HG03064 (cell line): Measurements from ENCODE around the gene CSNK1G2.

Source experiments
- ATAC-seq: cut with Tn5 transposase; IDR thresholded peaks from one replicate; pipeline ENCODE4 v1.9.1; 2021; ENCODE audit warnings: low read depth; ENCODE audit not compliant: unreplicated experiment

The CSNK1G2 gene

DNA sequence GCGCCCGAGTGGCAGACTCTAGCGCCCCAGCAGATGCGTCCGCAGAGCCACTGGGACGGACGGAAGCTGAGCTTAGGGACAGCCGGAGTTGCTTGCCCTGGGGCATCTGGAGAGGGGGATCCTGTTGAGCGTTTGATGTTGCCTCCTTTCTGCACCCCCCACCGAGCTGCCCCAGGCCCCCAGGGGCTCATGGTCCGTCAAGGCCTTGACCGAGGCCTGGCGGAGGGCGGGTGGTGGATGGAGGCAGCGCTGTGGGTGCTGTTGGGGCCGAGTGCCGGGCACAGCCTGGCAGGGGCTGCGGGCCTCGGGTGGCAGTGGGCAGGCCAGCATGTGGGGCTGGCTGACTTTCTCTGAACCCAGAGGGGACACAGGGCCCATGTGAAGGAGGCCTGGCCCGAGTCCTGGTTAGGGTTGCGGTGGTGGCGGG lies 2.7 kb downstream of the CSNK1G2 start:
- ATAC-seq, result no peak

DNA sequence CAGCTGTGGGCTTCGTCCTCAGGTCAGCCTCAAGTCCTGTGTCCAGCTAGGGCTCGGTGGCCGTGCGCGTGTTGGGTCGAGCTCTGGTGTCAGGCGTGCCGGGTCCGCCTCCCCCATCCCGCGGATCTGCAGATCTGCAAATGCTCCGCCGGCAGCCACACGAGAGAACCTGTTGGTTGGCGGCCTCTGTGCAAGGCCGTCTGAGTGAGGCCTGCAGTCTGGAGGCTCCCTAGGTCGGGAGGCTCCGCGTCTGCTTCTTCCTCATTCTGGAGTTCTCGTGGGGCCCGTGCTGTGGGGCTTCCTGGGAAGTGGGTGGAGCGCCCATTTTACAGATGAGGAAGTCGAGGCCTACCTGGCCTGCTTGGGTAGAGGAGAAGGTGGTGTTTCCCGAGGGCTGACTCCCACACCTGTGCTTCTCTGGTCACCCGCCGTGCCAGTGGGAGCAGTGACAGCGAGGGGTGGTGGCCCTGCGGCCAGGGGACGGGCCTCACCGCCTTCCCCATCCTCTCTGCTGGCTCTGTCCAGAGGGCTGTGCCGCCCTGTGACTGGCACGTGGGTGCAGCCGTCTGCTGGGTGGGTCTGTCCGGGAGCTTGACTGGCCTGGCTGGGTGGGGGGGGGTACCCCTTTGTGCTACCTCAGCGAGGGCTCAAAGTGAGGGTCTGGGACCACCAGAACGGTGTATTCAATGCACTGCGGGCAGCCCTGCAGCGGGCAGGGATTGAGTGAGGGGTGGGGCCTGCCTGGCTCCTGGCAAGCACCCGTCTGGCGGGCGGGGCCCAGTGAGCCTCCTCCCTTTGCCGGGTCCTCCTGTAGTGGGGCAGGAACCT lies 3.3 kb downstream of the CSNK1G2 start:
- ATAC-seq, result no peak

DNA sequence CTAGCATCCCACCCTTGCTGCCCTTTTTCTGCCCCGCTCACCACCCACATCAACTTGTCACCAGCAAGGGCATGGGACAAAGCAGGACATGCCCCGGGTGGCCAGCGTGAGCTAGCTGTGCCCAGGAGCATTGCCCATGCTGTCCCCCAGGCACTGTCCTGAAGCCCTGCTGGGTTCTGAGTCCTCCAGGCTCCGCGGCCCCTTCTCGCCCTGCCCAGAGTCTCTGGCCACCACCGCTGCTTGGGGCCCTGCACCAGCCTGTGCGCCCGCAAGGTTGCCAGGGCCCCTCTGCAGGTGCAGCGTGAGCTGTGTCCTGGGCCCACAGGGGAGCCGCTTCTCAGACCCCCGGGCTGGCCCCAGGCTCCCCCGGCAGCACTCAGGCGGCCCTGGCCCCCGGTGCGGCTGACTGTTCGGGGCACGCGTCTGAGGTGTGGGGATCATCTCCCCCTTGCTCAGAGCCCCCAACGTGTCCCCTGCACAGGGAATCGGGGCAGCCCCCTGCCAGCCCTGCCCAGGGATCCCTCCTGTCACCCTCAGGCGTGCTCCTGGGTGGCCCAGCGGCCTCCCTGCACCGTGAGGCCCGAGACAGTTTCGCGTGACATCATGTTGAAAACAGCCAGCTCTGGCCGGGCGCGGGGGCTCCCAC lies 4.1 kb downstream of the CSNK1G2 start:
- ATAC-seq, result no peak

DNA sequence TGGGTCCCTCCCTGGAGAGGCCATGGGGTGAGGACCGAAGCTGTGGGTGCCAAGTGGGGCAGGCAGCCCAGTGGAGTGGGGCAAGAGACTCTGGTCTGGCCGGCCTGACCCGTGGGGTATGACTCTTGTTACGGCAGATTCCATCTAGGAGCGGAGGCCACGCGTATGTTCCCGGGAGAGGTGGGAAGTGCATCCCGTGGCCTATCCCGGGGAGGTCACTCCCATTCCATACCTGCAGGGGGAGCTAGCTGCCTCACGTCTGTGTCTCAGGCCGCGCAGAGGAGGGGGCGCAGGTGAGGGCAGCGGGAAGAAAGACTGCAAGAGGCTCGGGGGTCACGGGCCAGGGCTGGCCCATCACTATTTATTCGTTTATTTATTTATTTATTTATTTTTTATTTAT lies 4.9 kb downstream of the CSNK1G2 start:
- ATAC-seq, result no peak

DNA sequence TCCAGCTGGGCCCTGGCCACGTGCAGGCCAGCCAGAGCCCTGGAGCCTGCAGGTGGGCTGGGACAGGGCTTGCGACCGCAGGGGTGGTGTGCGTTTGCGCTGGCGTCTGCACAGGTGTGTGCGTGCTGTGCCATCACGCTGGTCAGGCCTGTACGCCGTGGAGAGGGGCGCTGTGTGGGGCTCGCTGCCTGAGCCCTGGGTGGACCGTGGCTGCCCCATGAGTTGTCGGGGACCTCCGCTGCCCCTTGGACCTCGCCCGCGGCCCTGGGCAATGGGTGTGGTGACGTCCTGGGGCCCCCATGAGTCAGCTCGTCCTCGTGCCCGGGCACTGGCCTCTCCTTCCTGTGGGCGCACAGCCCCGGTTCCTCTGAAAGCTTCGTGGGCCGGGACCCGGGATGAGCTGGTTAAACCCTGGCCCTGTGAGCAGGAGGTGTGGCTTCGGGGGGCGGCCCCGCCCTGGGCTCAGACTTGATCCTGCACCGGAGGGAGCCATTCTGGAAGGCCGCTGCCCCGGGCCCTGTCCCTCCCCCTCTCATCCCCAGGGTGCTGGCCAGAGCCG lies 6.8 kb downstream of the CSNK1G2 start:
- ATAC-seq, result no peak

DNA sequence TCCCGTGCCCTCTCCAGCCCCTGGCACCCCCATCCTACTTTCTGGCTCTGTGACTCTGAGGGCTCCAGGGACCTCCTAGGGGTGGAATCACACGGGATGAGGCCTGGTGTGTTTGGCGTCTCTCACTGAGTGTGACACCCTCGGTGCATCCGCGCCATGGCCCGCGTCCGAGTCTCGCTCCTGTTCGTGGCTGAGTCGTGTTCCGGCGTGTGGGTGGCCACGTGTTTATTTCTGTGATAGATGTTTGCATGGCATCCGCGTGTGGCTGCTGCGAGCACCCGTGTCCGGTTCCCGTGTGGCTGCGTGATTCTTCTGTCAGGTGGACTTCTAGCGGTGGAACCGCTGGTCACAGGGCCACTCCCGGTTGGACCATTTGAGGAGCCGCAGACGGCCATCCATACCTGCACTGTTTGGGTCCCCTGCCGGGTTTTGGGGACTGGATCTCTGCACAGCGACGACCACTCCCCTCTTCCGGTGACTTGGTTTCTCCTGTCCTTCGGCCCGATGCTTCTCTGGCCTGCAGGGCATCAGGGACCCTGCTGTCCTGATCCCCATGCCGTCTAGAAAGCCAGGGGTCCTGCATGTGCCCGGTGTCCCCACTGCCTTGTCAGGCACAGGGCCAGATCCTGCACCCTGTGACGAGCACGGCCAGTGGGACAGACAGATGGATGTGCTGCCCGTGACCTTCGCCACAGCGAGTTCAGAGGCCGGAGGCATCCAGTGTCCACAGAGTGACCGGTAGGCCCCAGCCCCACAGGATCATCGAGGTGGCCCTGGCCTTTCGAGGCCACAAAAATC lies 8.5 kb downstream of the CSNK1G2 start:
- no peak for ATAC-seq

DNA sequence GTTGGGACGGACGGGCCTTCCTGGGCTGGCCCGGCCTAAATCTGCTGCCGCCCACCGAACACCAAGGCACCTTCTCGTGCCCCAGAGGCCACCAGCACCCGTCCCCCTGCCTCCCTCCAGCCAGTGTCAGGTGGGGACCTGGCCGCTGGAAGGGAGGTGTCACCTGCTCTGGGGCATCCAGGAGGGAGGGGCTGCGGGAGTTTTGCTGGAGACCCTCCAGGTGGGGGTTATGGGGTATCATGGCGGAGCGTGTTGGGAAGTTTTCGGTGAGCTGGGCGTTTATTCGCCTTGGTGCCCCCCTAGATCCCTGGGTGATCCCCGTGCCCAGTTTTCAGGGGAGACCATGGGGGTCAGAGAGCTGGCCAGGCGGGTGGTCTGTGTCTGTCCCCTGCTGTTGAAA lies 9.7 kb downstream of the CSNK1G2 start:
- no peak for ATAC-seq

DNA sequence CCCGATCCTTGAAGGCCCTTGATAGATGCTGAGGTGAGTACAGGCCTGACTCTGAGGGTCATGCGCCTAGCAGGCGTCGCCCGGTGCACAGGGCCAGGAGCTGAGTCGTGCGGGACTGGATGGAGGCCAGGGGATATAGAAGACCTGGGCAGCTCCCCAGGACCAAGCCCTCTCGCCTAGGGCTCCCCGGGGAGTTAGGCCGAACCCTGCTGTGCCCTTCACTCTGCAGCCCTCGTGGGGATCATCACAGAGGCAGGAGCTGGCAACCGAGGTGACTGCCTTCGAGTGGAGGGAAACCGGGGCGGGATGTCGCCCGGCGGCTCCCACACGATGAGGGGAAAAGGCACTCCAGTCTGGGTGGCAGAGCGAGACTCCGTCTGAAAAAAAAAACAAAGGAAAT lies 11.7 kb downstream of the CSNK1G2 start:
- ATAC-seq, result no peak

DNA sequence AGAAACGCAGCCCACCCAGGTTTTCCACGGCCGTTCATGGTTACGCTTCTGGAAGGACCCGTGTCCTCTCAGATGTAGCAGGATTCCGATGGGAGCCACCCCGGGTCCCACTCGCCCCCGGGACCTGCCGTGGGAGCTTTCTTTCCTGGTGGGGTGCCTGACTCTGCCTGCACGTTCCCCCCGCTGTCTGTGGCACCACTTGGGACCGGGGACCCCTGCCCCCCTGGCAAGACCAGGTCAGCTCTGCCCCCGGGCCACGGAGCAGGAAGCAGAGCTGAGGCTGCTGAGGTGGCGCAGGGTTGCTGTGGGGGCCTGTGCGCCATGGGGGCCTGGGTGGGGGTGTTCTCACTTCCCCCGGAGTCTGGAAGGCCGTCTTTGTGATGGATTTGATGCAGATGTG lies 12.1 kb downstream of the CSNK1G2 start:
- no peak for ATAC-seq

DNA sequence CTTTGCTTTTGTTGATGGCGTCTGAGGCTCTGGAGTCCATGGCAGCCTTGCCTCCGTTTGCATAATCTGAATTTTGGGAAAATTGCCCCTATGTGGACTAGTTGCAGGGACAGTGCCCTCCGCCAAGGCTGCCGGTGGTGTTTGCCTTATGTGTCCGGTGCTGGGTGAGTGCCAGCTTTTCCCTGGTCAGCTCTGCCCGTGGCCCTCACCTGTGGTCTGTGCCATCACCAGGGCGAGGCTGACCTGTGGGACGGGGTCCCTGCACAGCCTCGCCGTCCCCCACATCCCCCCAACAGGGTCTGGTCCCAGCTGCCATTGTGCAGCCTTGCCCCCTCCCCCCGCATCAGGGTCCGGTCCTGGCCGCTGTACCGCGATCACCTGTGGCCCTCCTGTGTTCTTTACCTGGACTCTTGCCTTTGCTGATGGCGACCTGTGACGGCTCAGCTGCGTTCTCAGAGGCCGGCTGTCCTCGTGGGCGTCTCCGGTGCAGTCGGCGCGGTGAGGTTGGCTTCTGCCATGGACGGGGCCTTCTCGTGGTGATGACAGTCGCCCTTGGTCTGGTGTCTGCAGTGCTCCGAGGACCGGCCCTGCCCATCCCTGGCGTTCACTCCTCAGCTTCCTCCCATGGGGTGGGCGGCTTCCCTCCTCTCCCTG lies 12.6 kb downstream of the CSNK1G2 start:
- no peak for ATAC-seq

DNA sequence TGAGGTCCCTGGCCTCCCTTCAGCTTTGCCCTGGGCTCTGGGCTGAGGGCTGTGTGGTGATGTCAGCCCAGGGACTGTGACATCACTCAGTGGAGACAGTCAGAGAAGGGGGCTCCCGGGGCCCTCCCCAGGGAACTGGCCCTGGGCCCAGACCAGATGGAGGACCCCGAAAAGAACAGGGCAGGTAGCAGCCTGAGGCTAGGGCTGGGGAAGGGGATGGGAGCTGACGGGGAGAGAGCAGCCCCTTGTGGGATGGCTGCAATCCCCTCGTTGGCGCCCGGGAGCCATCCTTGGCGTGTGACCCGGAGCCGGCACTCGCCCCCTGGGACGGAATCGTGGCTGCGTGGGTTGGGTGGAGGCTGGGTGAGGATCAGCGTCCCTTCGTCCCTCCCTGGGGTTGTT lies 13.6 kb downstream of the CSNK1G2 start:
- ATAC-seq, result no peak

DNA sequence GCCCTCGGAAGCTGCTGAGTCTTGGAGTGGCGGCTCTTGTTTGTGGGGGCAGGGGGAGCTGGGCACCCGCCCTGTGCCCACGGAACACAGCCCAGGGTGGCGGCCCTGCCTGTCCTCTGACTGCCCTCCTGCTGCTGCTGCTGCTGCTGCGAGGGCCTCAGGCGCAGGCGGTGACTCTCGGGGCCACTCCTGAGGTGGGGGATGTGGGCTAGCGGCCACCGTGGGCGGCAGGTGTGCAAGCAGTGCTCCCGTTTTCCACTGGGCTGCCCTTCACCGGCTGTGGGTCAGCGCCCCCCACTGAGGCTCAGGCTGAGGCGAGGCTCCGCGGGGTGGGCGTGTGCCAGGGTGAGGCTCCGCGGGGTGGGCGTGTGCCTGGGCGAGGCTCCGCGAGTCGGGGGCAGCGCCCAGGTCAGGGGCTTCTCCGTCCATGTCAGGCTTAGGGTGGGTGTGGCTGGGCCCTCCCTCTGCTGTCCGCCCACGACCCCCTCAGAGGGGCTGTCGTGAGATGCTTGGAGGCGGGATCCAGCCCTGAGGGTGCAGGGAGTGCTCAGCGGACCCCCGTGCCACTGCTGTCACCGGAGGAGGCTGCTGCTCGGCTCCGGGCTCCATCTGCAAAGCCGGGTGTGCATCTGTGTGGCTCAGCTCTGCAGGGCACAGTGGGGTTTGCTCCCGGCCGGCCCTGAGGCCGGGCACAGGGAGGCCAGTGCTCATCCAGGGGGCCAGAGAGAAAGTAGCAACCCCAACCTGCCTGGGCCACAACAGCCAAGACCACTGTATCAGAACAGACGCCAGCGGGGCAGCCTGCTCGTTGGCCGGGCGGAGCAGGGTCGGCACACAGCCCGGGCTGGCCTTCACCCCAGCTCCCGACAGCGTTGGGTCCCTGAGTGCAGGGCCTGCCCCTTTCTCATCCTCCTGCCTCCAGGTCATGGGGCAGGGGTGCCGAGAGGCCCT lies 14.5 kb downstream of the CSNK1G2 start:
- no peak for ATAC-seq

DNA sequence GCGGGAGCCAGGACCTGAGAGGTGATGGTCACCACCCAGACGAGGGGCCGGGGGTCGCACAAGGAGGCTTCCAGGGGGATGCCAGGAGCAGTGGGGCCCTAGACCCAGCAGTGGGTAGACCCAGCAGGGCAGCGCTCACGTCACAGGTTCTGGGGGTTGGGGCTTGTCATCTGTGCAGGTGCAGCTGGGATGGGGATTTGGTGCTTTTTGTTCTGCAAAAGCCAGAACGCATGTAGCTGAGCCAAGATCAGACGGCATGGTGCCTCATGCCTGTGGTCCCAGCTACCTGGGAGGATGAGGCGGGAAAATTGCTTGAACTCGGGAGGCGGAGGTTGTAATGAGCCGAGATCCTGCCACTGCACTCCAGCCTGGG lies 15.1 kb downstream of the CSNK1G2 start:
- ATAC-seq, result no peak

DNA sequence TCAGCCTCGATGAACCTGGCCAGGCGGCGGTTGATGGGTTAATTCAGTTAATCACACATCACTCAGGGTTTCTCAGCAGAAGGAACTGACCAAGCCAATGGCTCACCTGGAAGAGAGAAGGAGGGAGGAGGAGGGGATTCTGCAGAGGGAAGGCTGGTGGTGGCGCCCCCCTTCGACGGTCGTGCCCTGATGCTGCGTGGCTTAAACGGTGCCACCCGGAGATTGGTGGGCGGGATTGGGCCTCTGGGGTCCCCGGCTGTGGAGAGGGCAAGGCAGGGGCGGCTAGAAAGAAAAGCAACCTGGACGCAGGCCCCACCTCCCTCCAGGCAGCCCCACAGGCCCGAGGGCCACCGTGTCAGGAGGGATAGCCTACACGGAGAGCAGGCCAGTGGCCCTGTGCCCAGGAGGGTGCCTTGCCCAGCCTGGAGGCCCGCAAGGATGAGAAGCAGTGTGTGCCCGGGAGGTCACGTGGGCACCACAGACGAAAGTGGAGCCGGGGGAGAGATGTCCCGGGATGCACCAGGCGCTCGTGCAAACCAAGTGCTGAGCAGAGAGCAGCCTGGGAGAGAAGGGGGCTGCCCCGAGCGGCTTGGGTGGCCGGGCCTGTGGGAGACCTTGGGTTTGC lies 16.0 kb downstream of the CSNK1G2 start:
- ATAC-seq, result no peak

DNA sequence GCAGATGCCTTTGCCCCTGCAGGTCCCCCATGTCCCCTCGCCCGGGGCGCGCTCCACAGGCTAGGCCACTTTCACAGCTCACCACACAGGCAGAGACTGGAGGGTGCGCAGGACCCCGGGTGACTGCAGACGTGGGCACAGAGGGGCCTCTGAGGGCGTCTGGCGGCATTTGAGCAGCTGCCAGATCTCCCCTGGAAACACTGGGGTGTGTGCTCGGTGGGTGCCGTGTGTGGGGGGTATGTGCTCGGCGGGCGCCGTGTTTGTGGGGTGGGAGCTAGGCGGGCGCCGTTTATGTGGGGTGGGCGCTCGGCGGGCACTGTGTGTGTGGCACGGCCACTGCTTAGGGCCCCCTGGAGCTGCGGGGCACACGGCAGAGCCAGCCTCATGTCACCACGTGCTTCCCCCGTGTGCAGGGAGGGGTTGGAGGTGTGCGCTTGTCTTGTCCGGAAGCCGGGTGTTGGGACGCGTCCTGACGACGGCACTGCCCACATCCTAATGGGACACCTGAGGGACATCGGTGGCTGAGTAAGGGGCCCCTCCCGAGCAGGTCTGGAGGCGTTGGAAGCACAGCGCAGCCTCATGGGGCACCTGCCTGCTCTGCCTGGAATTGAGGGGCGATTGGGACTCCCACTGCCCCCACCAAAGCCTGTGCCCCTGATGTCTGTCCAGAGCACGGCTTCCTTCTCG lies 16.7 kb downstream of the CSNK1G2 start:
- ATAC-seq, result no peak

DNA sequence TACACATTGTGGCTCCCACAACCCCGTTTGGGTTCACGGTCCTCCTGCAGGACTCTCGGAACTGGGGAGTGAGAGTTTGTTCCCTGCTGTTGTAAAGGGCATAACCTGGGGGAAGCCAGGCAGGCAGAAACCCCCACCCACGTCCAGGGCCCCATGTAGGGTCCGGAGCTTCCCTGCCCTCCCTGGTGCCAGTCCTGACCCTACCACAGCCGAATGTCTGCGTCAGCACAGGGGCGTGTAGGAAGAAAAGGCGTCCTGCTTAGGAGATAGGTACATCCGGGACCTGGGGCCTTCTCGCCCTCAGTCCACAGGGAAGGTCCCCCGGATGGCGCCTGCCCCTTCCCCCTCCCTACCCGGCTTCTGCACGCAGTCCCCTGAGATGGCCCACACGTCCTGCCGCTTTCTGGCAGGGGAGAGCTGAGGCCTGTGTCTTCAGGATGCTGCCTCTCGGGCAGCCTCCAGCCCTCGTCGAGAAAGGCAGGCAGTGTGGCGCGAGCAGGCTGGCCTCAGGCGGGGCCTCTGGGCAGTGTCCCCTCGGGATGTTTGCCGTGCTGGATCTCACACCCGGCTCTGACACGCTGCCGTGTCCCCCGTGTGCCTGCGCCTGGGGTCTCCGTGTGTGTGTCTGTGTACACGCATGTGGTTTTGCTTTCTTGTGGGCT lies 19.1 kb downstream of the CSNK1G2 start:
- ATAC-seq, result no peak

DNA sequence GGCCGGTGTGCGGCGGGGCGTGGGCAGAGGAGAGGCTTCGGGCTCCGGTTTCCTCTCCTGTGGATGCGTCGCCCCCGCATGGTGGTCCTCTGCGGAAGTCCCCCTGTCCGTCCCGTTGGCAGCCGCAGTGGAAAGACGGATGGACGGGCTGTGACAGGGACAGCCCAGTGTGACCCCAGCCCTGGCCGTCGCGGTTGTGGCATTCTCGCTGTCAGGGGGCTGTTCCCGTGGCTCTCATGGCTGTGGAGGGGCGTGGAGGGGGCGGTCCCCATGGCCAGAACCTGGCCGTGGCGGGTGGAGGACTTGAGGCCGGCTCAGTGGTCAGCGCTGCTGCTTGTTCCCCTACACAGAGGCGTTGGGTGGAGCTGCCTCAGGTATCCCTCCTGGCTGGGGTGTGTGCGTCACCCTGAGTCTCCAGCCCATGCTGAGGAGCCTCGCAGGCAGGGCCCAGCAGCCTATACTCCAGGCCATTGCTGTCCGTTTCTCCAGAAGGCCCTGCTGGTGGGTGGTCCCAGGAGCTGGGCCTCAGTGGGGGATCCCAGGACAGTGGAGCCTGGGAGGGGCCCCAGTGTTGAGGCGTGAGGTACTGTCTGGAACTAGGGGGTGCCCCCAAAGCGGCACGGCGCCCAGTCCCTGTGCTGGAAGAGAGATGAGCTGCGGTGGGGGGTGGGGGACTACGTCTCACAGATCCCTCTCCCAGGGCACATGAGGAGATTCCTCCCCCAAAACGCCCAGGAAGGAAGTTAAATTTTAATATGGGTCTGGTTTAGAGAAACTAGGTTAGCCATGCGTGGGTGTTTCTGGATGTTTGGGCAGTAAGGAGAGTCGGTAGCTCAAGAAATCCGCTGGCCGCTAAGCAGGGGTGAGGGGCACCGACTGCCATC lies 20.3 kb downstream of the CSNK1G2 start:
- ATAC-seq, result no peak
